EL (cell line): ENCODE data around the gene ARRB1.
"Not testable (repeated sequence)": the region's sequence is repeated elsewhere in the genome, so short reads cannot be mapped to it uniquely, and the experiment has no call there.

Source experiments
- DNase-seq: peaks from one replicate; pipeline ENCODE4 v3.0.0-alpha.2; 2016

ARRB1 gene

DNA sequence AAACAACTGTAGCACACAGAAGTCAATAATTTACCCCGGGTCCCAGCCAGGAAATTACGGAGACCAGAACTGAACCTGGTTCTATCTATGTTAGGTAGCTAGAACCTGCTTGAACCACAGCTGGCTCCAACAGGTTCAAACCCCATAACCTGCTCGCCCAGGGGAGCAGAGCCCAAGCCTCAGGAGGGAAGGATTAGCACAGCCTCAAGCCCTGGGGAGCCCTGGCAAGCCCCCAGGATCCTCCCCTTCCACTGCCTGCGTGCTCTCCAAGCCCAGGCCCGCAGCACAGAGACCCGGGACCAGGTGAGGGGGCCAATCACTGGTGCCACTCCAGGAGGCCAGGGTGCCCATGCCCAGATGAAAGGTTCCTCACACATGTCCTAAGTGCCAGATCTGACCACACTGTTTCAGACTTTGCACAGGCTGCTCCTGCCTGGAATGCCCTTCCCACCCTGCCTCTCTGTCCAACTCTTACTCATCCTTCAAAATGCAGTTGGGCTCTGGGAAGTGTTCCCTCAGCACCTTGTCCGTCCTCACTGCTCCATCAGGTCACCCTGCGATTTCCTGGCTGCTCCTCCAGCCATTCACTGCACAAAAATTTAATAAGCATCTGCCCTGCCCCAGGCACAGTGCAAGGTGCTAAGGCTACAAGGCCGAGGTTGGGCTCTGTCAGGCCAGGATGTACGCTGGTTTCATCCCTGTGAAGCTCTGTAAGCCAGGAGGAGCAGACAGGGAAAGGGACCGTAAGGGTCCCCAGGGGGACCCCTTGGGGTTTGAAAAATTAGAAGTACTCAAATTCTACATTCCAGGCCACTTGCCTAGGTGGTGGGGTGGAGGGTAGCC, 32.2 kb downstream of the ARRB1 start:
- DNase-seq = peak; percentile 44

DNA sequence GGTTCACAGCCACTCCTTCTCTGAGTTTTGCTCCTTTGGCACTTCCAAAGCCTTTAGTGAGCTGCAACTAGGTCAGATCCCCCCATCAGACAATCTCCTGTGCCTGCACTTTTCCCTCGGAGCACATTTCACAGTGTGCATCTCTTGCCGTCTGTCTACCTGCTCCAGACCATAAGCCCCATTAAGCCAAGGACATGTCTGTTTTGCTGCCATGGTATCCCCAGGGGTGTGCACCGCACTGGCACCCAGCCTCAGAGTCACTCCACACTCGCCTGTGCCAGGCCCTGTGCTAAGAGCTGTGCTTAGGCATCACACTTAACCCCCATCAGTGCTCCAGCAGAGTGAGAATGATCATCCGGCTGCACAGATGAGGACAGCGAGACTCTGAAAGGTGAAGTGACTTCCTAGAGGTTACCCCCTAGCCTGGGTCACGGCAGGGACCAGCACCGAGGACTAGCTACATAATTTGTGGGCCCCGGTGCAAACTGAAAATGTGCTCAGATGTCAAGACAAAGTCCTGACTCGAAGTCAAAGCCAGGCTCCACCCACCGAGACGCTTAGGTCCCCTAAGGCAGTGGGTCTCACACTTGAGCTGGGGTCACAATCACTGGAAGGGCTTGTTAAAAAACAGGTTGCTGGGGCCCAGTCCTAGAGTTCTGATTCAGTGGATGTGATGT, 33.9 kb downstream of the ARRB1 start:
- no peak for DNase-seq

GRCh38 chr11:75315439-75315805, 36.0 kb downstream of the ARRB1 start:
- DNase-seq = no peak

- DNase-seq = no peak
These were observed 36.6 kb downstream of the ARRB1 start for GRCh38 chr11:75314771-75315438.

DNA sequence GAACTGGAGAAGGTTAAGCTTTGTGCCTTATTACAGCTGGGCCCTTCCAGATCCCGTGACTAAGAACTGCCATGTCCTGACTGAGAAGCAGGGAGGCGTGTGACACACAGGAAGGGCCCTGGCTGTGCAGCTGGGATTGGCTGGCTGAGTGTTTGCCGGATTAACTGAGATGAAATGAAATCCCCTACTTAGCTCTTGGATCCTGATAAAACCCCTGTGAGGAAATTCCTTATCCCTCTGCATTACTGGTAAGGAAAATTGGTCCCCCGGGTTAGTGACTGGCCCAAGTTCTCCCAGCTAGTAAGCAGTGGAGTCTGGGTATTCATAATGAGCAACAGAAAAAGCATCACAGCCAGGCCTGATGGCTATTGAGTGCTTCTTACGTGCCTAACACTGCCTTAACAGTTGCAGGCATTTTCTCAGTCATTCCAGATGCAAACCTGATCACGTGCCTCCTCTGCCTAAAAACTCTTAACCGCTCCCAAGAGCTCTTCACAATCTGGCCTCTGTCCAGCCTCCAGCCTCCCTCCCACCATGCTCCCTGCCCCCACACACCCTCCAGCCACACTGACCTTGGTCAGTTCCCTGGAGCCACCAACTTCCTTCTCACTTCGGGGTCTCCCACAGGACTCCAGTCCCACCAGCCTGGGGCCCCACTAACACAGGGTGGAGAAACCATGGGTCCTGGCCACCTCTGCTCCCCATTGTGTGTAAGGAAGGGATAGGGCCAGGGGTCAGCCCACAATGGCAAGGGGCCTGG, 37.8 kb downstream of the ARRB1 start:
- DNase-seq = peak; percentile 66

- DNase-seq = no peak
These were observed 39.1 kb downstream of the ARRB1 start for GRCh38 chr11:75312346-75312745.

DNA sequence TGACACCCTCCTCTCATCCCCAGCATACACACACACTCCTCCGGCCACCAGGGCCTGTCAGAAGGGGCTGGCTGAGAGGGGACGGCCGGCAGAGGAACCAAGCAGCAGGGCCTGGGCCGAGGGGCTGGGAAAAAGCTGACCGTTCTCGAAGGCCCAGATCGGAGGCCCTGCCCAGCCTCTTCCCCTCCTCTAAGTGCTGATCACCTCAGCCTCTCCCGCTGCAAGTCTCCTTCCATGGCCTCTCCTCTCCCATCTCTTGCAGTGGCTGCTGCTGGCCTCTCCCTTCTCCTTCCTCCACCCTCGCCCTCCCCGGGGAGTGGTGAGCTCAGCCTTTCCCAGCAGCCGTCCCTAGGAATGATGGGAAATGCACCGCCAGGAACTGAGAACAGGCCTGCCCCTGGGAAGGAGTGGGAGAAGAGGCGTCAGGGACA, 39.6 kb downstream of the ARRB1 start:
- DNase-seq = no peak

DNA sequence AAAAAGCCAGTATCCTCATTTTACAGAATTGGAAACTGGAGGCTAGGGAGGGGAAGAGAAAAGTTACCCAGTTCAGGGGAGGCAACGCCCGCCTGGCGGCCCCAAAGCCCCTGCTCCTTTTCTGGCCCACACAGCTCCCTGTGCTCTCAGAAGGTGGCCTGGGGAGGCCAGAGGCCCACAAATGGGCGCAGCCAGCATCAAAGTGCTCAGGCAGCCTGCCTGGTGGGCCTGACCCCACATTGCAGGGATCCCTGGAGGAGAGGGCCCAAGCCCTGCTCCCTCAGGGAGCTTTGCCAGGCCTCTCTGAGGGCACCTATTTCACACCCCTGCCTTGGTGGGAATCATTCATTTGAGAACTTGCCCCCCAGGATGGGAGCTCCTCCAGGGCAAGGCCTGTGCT, 42.5 kb downstream of the ARRB1 start:
- DNase-seq = no peak

DNA sequence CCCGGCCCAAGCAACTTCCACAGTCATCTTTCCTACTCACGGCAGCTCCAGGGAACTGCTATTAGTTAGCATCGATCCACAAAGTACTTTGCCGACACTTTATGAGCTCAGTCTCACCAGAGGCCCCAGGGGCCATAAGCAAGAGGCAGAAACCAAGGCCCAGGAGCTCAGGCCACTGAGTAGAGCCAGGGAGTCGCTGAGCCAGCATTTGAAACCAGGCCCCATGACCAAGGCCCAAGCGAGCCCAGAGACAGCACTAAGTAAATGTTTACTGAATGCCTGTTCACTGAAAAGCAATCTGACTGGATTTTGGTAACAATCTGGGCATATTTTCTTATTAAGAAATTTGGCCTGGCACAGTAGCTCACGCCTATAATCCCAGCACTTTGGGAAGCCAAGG, 43.3 kb downstream of the ARRB1 start:
- no peak for DNase-seq

- DNase-seq = no peak
These were observed 44.4 kb downstream of the ARRB1 start for GRCh38 chr11:75307058-75307457.

DNA sequence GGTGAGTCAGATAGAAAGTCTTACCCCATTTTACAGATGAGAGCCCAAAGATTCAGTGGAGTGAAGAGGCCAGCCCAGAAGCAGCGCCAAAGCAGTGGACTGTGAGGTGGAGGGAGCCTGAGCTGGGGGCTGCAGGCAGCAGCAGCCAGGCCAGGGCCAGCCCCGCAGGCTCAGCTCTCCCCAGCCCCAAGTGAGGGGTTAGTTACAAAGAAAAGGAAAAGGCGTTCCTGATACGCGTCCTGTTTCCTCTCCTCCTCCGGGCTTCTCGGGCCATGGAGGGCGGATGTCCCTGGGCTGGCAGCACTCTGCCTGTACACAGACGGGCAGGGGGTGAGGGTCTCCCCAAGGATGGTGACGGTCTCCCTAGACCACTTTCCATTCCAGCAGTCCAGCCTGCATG, 44.9 kb downstream of the ARRB1 start:
- no peak for DNase-seq

DNA sequence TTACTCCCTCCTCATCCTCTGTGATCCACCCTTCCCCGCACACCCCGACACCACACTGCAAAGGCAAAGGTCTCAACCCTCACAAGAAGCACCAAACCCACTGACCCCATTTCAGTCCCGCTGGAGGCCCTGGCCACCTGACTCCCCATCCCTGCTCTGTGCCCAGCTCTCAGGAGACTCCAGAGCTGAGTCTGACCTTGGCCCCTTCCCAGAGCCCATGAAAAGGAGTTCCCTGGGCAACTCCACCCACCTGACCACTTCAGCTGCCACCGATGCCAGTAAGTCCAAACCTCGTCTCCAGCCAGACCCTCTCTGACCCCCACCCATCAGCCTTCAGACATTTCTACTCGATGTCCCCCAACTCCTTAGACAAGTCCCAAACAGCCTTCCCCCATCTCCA, 45.5 kb downstream of the ARRB1 start:
- no peak for DNase-seq

DNA sequence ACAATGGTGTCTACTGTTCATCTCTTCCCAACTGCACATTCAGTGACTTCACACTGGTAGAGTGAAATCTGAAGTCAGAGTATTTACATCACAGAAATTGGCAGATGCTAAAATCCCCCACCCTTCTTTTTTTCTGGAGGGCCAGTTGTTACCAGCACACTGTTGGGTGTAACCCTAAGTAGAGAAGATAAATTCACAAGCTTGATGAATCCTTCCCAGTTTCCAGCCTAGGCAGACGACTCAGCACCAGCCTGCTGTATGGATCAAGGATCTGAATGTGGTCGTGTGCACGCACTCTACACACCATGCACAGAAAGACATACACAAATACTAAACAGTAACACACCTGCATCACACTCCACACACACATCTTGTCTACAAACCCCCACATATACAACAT, 46.0 kb downstream of the ARRB1 start:
- no peak for DNase-seq

DNA sequence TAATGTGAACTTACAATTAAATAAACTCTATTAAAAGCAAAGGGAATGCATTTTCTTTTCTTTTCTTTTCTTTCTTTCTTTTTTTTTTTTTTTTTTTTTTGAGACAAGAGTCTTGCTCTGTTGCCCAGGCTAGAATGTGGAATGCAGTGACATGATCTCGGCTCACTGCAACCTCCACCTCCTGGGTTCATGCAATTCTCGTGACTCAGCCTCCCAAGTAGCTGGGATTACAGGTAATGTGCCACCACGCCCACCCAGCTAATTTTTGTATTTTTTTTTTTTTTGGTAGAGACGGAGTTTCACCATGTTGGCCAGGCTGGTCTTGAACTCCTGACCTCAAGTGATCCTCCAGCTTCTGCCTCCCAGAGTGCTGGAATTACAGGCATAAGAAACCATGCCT, 46.5 kb downstream of the ARRB1 start:
- not testable (repeated sequence) for DNase-seq

DNA sequence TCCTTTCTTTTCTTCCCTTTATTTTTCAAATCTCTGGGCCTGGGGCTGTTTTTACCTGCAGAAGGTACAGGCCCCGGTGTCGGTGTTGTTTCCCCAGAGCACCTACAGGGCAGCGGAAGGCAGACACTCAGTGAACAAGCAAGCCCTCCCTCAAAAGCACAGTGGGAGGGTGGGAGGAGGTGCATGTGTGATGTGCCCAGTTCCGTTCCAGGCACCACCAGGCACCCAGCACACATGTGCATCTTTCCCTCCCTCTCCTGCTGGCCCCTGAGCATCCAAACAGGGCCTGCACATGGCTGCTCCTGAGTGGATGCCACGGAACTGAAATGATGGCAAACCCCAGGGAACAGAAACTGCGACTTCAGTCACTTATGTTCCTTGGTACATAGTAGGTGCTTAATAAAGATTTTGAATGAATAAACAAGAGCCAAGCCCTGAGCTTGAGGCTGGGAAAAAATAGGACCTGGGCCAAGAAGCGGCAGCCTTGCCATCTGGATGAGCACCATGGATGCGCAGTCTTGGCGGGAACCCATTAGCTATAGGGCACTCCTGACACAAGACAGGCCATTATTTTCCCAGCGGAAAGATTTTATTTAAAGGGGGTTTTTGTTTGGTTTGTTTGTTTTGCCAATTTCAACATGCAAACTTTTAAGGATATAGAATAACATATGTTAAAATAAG, 47.8 kb downstream of the ARRB1 start:
- no peak for DNase-seq

- DNase-seq = no peak
These were observed 49.1 kb downstream of the ARRB1 start for GRCh38 chr11:75302371-75302770.

GRCh38 chr11:75301601-75302345, 49.7 kb downstream of the ARRB1 start:
- DNase-seq = no peak

DNA sequence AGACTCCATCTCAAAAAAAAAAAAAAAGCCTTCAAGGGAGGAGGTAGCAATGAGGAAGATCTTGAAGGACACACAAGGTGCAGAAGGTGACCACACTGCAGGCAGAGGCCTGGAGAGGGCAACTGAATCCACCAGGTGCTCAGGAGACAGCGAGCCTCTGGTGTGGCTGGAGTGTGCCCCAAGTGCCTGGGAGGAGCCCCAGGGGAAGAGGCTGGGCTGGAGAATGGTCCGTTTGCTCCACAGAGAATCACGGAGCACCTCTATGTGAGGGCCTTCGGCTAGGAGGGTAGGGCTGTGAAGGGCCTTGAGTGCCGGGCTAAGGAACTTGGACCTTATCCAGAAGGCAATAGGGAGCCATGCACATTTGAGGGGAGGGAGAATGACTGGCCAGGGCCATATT, 50.3 kb downstream of the ARRB1 start:
- DNase-seq = no peak

DNA sequence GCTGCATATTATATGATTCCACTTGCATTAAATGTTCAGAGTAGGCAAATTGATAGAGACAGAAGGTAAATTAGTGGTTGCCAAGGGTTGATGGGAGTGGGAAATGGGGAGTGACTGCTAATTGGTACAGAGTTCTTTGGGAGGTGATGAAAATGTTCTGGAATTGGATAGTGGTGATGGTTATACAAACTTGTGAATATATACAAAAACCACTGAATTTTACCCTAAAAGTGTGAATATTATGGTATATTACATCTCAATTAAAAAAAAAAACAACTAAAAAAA, 52.5 kb downstream of the ARRB1 start:
- no peak for DNase-seq

GRCh38 chr11:75298191-75298975, 53.1 kb downstream of the ARRB1 start:
- no peak for DNase-seq

DNA sequence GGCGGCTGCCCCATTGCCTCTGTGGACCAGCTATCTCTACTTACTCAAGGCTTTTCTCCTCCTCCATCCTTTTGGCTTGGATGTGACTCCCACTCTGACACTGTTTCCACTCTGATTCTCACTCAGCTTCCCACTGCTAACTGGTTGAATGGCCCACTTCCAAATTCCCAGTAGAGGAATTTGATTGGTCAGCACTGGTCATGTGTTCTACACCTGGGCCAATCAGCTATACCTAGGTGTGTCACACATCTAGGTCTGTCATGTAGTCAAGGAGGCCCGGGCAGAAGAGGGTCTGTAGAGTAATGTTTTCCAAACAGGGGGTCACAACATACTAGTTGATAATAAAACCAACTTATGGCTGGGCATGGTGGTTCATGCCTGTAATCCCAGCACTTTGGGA, 57.6 kb downstream of the ARRB1 start:
- DNase-seq = no peak
